ENCODE measurements around the gene HGFAC. TPM values are rescaled to one million over a fixed set of nuclear protein-coding genes. Genes with fewer than 3 reads are reported as not detected.

The HGFAC gene
- polyA plus RNA-seq, 1 of the 3 experiments (the other 2 are of a cell fraction): 0.43 TPM

DNA sequence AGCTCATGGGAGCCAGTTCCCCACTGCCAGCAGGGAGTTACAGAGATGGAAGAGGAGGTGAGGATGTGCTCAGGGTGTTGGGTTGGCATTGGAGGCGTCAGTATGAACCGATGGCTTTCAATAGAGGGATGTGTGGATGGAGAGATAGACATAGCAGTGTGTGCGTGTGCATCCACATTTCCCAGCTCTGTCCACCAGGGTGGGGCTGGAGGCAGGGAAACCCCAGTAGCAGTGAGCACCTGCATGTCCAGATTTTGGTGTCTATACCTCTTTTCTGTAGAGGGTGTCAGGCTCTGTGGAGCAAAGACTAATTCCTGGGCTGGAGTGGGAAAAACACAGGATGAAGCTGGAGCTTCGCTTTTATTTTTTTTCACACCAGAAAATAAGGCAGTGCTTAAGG, 37.2 kb upstream of the HGFAC start:
- H3K36me3 ChIP-seq (replicated peaks in 1 of 2; ENCODE audit: control insufficient read depth in 1 of 2, insufficient read depth in 2 of 2, low read length in 1 of 2): peaks cover 0 to 6% of the 10 kb centered on the region in 2 experiments
- H3K4me2 ChIP-seq: no peak overlapping the region
- CTCF ChIA-PET: interaction anchor here (0.9 to 1.4 kb wide), 3 partner anchors 13 to 58 kb away, joined by 3 to 6 read pairs (median 4); no protein-coding TSS in a partner anchor
- WGBS (ENCODE audit: low lambda C conversion rate): 100% methylated on average over 4 of the region's 4 CpGs
- H3K4me3 ChIP-seq (ENCODE audit: low read depth in 2 of 2, low read length in 1 of 2): no peak overlapping the region; a peak in 1 of 4 replicates
- POLR2A ChIA-PET: no interaction called here
- no peak for TF ChIP-seq EP300 (IDR thresholded peaks at IDR 0.05; ENCODE audit: borderline replicate concordance in 1 of 2, low read depth in 1 of 2, low read length in 1 of 2)
- no peak for TF ChIP-seq SIN3A (IDR thresholded peaks at IDR 0.05; ENCODE audit: borderline replicate concordance, low read depth, low read length)
- H3K27ac ChIP-seq (ENCODE audit: low read depth in 2 of 2, low read length in 1 of 2): no peak overlapping the region
- H3K9ac ChIP-seq: no peak overlapping the region
- H3K9me3 ChIP-seq: no peaks in the 10 kb centered on the region
- no peak for DNase-seq
- H3K4me1 ChIP-seq (ENCODE audit: control insufficient read depth in 1 of 2, insufficient read depth in 2 of 2, low read depth in 1 of 2, low read length in 1 of 2): peaks cover 4 to 9% of the 10 kb centered on the region in 2 experiments; a peak in 2 of 4 replicates
- peaks cover 3% of the 10 kb centered on the region; the same call in 1 of the 2 replicates for H4K20me1 ChIP-seq (ENCODE audit: insufficient read depth)
- H3K79me2 ChIP-seq (ENCODE audit: insufficient read depth): 0 out of 2 replicates have a peak, but pooled peaks cover 3% of the 10 kb centered on the region
- H3F3A ChIP-seq (replicated peaks; ENCODE audit: insufficient read depth): peaks cover 9% of the 10 kb centered on the region
- H3K27me3 ChIP-seq (ENCODE audit: insufficient read depth): no peaks in the 10 kb centered on the region
- no peak overlapping the region for H2AFZ ChIP-seq (ENCODE audit: low read depth)
- no peaks in the 10 kb centered on the region for H3K9me2 ChIP-seq

DNA sequence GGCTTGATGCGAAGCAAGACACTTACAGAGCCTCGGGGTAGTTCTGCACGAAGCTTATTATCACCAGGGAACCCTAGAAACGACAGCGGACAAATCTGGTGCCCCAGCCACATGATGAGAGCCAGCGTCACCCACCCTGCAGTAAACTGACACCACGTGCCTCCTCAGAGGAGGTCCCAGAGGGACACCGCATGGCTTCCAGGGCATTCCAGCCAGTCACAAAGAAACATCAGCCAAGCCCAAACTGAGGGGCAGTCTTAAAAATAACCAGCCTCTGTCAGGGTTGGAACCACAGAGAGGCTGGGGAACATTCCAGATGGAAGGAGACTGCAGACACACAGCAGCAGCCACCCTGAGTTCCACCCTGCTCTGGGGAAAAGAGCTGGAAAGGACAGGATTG, 36.6 kb upstream of the HGFAC start:
- Histone ChIP-seq H3K4me2 (no peak overlapping the region), H4K20me1 (ENCODE audit: insufficient read depth) (peaks cover 3% of the 10 kb centered on the region; the same call in 1 of the 2 replicates), H3K9ac (no peak overlapping the region), H3K9me3 (no peaks in the 10 kb centered on the region), H3K79me2 (ENCODE audit: insufficient read depth) (0 out of 2 replicates have a peak, but pooled peaks cover 3% of the 10 kb centered on the region), H3K4me1 (ENCODE audit: control insufficient read depth in 1 of 2, insufficient read depth in 2 of 2, low read depth in 1 of 2, low read length in 1 of 2) (peaks cover 4 to 9% of the 10 kb centered on the region in 2 experiments; a peak in 2 of 4 replicates), H3K36me3 (replicated peaks in 1 of 2; ENCODE audit: control insufficient read depth in 1 of 2, insufficient read depth in 2 of 2, low read length in 1 of 2) (peaks cover 0 to 6% of the 10 kb centered on the region in 2 experiments), H3K9me2 (no peaks in the 10 kb centered on the region), H3K27ac (ENCODE audit: low read depth in 2 of 2, low read length in 1 of 2) (no peak overlapping the region), H3K27me3 (ENCODE audit: insufficient read depth) (no peaks in the 10 kb centered on the region), H3F3A (replicated peaks; ENCODE audit: insufficient read depth) (peaks cover 9% of the 10 kb centered on the region), H2AFZ (ENCODE audit: low read depth) (no peak overlapping the region), H3K4me3 (ENCODE audit: low read depth in 2 of 2, low read length in 1 of 2) (no peak overlapping the region)
- TF ChIP-seq EP300 (IDR thresholded peaks at IDR 0.05; ENCODE audit: borderline replicate concordance in 1 of 2, low read depth in 1 of 2, low read length in 1 of 2) (no peak), JUND (IDR thresholded peaks at IDR 0.05) (no peak), TAF1 (IDR thresholded peaks at IDR 0.05; ENCODE audit: borderline replicate concordance, low read depth, low read length) (no peak), GABPA (IDR thresholded peaks at IDR 0.05; ENCODE audit: low read depth) (no peak), EZH2phosphoT487 (IDR thresholded peaks at IDR 0.05; ENCODE audit: borderline replicate concordance, low read depth) (no peak), TCF12 (IDR thresholded peaks at IDR 0.05) (no peak), CHD2 (IDR thresholded peaks at IDR 0.05; ENCODE audit: low read length, partially characterized antibody) (no peak), NFIC (IDR thresholded peaks at IDR 0.05; ENCODE audit: borderline replicate concordance) (no peak), MEF2A (IDR thresholded peaks at IDR 0.05; ENCODE audit: borderline replicate concordance, low read depth) (no peak), FOXJ3 (CRISPR knock-in tag; IDR thresholded peaks at IDR 0.05) (no peak), POLR2AphosphoS5 (IDR thresholded peaks at IDR 0.05; ENCODE audit: low read depth, low read length) (no peak), RCOR1 (IDR thresholded peaks at IDR 0.05; ENCODE audit: low read length) (no peak), GATA2 (CRISPR knock-in tag; IDR thresholded peaks at IDR 0.05) (no peak), RAD21 (IDR thresholded peaks at IDR 0.05; ENCODE audit: low read length) (no peak), RFX5 (IDR thresholded peaks at IDR 0.05; ENCODE audit: low read length) (no peak), RXRA (IDR thresholded peaks at IDR 0.05; ENCODE audit: borderline replicate concordance, low read depth) (no peak)
- TF ChIP-seq, protein P1, sequence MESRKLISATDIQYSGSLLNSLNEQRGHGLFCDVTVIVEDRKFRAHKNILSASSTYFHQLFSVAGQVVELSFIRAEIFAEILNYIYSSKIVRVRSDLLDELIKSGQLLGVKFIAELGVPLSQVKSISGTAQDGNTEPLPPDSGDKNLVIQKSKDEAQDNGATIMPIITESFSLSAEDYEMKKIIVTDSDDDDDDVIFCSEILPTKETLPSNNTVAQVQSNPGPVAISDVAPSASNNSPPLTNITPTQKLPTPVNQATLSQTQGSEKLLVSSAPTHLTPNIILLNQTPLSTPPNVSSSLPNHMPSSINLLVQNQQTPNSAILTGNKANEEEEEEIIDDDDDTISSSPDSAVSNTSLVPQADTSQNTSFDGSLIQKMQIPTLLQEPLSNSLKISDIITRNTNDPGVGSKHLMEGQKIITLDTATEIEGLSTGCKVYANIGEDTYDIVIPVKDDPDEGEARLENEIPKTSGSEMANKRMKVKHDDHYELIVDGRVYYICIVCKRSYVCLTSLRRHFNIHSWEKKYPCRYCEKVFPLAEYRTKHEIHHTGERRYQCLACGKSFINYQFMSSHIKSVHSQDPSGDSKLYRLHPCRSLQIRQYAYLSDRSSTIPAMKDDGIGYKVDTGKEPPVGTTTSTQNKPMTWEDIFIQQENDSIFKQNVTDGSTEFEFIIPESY (IDR thresholded peaks at IDR 0.05; ENCODE audit: borderline replicate concordance, low read depth): no peak
- TF ChIP-seq, protein P2, sequence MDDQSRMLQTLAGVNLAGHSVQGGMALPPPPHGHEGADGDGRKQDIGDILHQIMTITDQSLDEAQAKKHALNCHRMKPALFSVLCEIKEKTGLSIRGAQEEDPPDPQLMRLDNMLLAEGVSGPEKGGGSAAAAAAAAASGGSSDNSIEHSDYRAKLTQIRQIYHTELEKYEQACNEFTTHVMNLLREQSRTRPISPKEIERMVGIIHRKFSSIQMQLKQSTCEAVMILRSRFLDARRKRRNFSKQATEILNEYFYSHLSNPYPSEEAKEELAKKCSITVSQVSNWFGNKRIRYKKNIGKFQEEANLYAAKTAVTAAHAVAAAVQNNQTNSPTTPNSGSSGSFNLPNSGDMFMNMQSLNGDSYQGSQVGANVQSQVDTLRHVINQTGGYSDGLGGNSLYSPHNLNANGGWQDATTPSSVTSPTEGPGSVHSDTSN (IDR thresholded peaks at IDR 0.05): no peak
- TF ChIP-seq, protein P3, sequence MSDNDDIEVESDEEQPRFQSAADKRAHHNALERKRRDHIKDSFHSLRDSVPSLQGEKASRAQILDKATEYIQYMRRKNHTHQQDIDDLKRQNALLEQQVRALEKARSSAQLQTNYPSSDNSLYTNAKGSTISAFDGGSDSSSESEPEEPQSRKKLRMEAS (IDR thresholded peaks at IDR 0.05; ENCODE audit: low read depth): no peak
- TF ChIP-seq, protein P4, sequence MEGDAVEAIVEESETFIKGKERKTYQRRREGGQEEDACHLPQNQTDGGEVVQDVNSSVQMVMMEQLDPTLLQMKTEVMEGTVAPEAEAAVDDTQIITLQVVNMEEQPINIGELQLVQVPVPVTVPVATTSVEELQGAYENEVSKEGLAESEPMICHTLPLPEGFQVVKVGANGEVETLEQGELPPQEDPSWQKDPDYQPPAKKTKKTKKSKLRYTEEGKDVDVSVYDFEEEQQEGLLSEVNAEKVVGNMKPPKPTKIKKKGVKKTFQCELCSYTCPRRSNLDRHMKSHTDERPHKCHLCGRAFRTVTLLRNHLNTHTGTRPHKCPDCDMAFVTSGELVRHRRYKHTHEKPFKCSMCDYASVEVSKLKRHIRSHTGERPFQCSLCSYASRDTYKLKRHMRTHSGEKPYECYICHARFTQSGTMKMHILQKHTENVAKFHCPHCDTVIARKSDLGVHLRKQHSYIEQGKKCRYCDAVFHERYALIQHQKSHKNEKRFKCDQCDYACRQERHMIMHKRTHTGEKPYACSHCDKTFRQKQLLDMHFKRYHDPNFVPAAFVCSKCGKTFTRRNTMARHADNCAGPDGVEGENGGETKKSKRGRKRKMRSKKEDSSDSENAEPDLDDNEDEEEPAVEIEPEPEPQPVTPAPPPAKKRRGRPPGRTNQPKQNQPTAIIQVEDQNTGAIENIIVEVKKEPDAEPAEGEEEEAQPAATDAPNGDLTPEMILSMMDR (IDR thresholded peaks at IDR 0.05): no peak
- no peak for DNase-seq
- WGBS (ENCODE audit: low lambda C conversion rate): 96% methylated on average over 5 of the region's 8 CpGs
- CTCF ChIA-PET: interaction anchor here (1.0 to 1.4 kb wide), 3 partner anchors 30 to 59 kb away, joined by 3 to 4 read pairs (median 3); no protein-coding TSS in a partner anchor
- POLR2A ChIA-PET: no interaction called here
